ENCODE measurements around the gene PERM1.

Gene PERM1

GRCh38 chr1:925561-926421 is 56.1 kb downstream of the PERM1 start:
- DNase-seq (ENCODE audit: low spot score), result no peak
- in situ Hi-C loops (cut with MboI; ENCODE audit: low pct_unique_long_range_greater_than_20kb, low sequenced_read_pairs, unreplicated experiment), result no loop called here
- no peak for TF ChIP-seq CTCF (IDR thresholded peaks at IDR 0.05; ENCODE audit: extremely low read depth, insufficient read depth, missing control alignments)

Measured in GM13977 (cell line).